Measurements from ENCODE around the gene MMS19.

GRCh38 chr10:97518301-97519043, 20.2 kb upstream of the MMS19 start:
- no peak for TF ChIP-seq POLR2AphosphoS5 (IDR thresholded peaks at IDR 0.05; ENCODE audit: low read depth, low read length)
- TF ChIP-seq TAF1 (IDR thresholded peaks at IDR 0.05; ENCODE audit: borderline replicate concordance, insufficient read depth, low read length) = no peak

Measured in PFSK-1 (cell line).